Fibroblast of skin of left quadriceps (primary cell): ENCODE results near the gene ZNF19.
A peak's percentile ranks its signal among the peaks of the same experiment; 100 is the strongest.
"Not testable (repeated sequence)": the region's sequence is repeated elsewhere in the genome, so short reads cannot be mapped to it uniquely, and the experiment has no call there.

Experiments
- DNase-seq, 2 experiments: peaks; one replicate each; pipeline ENCODE4 v3.0.0-alpha.2; 2013; ENCODE audit warnings: low read depth in 2 of 2

The ZNF19 gene

DNA sequence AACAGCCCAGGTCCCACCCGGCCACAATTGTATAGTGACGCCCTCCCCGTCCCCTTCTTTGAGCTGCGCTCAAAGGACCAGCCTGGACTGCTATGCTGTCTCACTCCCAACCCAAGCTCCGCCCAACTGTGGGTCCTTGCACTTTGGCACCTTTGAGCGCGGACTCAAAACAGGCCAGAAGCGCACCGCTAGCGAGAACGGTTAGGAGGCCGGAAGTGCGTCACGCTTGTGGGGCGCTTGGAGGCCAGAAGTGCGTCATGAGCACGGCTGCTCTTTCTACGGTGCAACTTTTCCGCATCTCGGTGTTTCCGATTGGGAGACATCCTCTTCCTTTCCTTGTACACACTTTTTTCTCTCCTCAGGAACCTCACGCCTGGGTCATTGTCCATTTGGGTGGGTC, at the start of gene ZNF19:
Gene ZNF19, minus strand, starts transcription at position 203 of the 400 bp plus-strand sequence. CDS start 7,210 bp downstream, outside the sequence.
- DNase-seq: no peak

DNA sequence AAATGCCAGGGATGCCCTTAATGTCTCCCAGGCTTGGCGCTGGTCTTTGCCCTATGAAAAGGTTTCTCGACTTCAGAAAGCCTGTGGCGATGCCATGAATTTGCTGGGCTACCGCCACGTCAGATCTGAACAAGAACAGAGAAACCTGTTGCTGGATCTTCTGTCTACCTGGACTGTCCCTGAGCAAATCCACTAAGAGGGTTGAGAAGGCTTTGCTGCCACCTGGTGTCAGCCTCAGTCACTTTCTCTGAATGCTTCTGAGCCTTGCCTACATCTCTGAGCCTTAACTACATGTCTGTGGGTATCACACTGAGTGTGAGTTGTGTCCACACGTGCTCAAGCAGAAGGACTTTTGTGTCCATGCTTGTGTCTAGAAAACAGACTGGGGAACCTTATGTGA, 48.5 kb upstream of the ZNF19 start:
- DNase-seq: peak in 1 of 2 experiments; percentile 3

DNA sequence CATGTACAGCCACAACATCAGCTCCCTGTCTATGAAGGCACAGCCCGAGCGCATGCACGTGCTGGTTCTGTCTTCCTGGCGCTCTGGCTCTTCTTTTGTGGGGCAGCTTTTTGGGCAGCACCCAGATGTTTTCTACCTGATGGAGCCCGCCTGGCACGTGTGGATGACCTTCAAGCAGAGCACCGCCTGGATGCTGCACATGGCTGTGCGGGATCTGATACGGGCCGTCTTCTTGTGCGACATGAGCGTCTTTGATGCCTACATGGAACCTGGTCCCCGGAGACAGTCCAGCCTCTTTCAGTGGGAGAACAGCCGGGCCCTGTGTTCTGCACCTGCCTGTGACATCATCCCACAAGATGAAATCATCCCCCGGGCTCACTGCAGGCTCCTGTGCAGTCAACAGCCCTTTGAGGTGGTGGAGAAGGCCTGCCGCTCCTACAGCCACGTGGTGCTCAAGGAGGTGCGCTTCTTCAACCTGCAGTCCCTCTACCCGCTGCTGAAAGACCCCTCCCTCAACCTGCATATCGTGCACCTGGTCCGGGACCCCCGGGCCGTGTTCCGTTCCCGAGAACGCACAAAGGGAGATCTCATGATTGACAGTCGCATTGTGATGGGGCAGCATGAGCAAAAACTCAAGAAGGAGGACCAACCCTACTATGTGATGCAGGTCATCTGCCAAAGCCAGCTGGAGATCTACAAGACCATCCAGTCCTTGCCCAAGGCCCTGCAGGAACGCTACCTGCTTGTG, 47.8 kb upstream of the ZNF19 start:
- no peak for DNase-seq

DNA sequence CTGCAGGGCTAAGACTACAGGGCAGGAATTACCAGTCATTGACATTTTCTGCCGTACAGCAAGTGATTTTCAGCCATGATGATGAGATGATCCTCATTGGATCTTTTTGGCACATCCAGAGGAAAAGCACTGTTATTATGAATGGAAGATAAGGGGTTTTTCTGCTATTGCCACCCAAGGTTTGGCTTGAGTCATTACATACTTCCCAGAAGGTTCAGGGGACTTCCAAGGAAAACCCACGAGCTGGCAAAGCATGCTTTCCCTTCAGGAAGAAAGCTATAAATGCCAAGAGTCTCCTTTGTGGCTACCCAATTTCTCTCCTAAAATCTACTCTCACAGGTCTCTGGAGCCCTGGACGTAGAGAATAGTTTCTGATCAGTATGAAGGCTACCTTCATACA, 43.2 kb upstream of the ZNF19 start:
- DNase-seq: no peak

DNA sequence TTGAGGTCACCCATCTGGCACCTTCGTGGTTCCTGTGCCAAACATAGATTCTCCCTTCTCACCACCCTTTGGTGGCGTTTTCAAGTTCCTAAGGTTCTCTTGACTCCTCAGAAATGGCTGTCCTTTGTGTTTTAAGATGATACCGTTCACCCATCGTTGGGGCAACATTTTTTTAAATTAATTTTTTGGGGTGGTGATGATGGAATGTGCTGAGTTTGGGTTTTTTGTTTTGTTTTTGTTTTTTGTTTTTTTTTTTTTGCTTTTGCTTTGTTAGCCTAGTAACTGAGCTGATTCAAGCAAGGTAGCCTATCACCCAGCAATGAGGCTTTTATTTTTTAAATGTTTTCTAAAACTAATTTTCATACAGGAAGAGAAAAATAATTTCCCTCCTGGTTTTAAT, 39.7 kb upstream of the ZNF19 start:
- DNase-seq: no peak

DNA sequence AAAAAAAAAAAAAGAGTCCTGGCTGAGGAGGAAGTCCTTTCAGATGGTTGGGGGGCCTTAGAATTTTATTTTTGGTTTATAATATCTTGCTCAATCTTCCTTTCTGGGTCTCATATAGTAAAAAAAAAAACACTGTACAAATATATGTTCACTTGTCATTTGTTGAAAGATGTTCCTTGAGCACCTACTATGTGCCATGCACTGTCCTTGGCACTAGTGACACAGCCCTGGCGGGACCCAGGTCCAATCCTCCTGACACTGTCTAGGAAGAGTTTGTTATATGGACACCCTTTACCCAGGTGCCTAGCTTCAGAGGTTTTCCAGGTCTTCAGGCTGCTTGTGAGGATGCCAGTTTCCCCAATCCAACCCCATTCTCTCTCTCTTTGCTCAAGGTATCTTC, 39.1 kb upstream of the ZNF19 start:
- no peak for DNase-seq

DNA sequence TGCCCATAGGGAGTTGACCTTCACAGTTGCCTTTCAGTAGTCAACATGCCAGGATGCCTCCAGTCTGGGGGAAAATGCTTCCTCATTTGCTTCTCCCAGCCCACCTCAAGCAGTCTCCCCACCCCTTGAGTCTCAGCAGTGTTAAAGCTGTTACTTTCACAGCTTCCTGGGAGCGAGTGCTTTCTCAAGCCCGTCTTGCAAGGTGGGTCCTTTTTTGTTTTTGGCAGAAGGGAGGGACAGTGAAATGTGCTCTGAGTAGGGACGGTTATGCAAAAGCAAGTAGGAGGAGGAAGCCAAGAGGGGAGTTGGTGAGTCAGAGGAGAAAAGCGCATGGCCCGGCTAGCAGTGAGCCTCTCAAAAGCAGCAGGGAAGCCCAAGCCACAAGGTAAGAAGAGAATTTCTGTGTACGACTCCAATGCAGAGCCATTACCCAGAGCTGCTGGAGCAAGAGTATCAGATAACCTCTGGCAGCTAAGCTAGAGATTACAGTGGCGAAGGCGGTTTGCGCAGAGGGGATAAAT, 37.0 kb upstream of the ZNF19 start, which contains the start of gene CHST4:
Gene CHST4, plus strand, starts transcription at position 316 of the 521 bp plus-strand sequence. CDS start 10,252 bp downstream, outside the sequence.
- DNase-seq: peak; percentile 40

DNA sequence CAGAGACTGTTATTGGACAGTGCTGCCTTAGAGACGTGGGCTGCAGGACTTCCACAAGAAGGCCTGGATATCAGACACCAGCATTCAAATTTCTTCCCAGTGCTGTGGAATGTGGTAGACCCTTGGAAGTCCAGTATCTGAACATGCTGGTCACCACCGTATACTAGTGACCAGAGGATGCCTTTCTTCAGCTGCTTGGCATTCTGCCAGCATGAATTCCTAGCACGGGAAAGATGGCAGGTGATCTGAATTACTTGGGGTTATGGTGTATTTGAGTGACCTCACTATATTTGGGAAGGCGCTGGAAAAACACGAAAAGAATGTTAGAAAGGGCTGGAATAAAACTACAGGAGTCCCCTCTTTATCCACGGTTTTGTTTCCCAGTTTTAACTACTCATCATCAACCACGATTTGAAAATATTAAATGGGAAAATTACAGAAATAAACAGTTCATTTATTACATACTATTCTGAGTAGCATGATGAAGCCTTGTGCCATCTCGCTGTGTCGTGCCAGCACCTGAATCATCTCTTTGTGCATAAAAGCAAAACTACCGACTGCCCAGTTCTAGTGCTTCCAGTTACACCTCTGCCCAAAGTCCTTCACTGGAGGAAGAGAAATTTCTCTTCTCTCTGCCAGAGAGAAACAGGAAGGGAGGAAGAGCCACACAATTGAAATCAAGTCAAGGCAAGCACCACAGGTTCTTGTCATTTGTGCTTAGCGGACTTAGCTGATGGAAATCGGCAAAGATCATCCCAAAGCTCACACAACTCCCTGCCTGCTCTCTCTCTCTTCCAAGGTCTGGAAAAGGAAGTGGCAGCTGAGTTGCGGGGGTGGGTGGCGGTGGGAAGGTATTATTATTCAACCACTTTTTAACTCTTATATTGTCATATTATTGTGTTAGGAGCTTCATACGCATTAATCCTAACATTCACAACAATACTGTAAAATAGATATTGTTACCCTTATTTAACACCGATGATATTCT, 35.7 kb upstream of the ZNF19 start:
- DNase-seq: no peak

DNA sequence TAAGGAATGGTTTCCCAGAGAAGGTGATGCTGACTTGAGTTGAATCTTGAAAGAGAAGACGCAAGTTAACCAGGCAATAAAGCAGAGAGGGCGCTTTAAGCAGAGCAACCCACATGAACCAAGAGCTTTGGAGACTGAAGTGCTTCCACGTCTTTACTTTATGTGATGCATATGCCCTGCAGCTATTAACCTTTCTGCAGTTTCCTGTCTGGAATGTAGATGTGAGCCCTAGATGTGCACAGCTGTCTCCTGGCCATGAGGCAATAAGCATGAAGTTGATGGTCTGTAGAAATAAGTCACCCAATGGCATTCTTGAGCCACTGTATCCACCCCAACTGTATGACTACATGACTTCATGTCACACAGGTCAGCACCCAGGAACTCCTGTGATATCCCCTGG, 31.4 kb upstream of the ZNF19 start:
- DNase-seq: no peak

DNA sequence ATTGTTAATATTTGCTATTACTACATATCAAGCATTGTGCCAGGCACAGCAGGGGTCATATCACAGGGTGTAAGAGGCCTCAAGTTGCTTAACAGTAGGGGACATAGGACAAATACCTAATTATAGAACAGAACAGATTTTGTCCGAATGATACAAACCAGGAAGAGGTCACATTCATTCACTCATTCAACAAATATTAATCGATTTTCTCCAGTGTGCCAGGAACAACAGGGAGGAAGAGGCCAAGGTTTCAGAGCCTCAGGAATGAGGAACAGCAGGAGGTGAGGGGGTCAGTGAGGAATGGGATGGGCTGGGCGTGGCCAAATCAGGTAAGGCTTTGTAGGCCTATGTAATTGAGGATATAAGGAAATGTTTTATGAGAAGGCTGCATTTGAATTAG, 25.9 kb upstream of the ZNF19 start:
- DNase-seq: no peak

DNA sequence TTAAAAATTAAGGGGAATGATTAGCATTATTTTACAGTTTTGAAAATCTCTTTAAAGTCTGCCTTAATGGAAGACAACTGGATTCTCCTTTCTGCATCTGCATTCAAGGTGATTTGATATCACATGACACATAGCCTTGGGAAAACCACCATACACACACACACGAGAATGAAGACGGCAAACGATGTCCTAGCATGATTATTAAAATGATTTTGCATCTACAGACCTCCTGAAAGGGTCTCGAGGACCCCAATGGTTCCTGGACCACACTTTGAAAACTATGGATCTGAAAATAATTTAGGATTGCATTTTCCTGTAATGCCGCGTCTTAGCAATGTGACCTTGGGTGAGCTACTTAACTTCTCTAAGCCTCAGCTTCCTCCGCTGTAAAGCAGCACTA, 25.4 kb upstream of the ZNF19 start:
- no peak for DNase-seq

DNA sequence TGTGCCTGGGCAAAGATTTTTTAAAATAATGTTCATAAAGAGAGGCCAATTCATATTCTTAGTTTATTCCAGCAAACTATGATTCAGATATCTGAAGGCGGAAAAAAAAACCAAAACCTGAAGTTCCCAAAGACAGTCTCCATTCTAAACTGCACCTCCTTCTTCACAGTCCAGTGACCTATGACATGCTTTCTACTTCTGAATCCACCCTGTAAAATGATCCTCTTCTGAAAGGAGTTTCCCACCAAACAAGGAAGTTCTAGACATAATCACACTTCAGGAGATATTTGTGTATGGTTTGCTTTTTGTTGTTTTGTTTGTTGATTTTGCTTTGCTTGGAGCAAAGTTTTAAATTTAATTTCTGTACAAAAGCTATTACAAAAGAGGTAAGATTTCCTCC, 24.2 kb upstream of the ZNF19 start:
- no peak for DNase-seq

DNA sequence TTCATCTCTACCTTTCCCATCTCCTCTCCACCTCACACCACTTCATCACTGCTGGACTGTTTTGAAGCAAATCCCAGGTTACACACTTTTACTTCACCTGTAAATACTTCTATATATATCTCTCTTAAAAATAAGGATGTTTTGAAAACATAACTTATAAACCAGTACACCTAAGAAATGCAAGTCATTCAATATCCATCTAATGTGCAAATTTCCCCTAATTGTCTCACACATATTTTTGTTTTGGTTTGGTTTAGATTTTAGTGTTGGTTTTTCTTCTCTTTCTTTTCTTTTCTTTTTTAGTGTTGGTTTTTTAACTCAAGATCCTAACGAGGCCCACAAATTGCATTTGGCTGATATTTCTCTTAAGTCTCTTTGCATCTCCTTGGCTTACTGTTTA, 17.9 kb upstream of the ZNF19 start:
- DNase-seq: no peak

DNA sequence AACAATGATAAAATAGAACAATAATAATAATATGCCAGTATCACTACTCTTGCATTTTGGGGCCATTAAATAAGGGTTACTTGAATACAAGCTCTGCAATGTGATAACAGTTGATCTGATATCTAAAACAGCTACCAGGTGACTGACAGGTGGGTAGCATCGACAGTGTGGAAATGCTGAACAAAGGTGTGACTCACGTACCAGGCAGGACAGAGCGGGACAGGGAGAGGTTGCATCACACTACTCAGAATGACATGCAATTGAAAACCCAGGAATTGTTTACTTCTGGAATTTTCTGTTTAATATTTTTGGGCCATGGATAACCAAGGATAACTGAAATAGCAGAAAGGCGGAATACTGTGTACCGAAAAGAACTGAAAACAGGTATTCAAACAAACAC, 15.8 kb upstream of the ZNF19 start:
- no peak for DNase-seq

DNA sequence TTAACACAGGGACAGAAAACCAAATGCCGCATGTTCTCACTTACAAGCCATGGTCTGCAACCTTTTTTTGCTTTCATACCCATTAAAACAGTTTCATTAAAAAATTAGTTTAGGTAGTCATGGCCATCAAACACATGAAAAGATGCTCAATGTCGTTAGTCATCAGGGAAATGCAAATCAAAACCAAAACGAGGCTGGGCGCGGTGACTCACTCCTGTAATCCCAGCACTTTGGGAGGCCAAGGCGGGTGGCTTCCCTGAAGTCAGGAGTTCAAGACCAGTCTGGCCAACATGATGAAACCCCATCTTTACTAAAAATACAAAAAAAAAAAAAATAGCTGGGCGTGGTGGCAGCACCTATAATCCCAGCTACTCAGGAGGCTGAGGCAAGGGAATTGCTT, 14.9 kb upstream of the ZNF19 start:
- not testable (repeated sequence) for DNase-seq

DNA sequence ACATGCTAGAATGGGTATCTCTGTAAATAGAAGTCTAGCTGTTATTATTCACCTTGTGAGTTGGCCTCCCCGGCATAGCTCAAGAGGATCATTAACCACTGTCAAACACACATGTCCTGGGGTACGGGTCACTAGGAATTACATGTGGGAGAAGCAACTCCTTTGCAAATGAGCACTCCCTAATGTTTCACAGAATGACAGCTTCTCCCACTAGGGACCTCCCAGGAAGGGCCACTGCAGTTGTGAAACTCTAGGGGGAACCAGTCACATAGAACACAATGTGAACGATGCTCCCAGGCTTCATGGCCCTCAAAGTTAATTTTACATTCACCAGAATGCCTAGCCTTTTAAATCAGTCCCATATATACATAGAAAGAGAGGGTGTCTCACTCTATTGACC, 12.4 kb upstream of the ZNF19 start:
- DNase-seq: no peak

DNA sequence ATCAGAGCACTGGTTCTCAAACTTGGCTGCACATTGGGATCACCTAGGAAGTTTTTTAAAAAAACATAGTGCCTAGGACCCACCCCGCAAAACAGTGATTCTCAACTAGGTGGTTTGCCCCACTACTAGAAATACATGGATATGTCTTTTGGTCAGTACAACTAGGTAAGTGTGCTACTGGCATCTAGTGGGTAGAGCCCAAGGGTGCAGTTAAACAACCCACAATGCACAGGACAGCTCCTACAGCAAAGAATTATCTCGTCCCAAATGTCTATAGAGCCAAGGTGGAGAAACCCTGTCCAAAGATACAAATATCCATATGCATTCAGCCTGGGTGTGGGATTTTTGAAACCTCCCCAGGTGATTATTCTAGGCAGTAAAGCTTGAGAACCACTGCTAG, 11.8 kb upstream of the ZNF19 start:
- no peak for DNase-seq

DNA sequence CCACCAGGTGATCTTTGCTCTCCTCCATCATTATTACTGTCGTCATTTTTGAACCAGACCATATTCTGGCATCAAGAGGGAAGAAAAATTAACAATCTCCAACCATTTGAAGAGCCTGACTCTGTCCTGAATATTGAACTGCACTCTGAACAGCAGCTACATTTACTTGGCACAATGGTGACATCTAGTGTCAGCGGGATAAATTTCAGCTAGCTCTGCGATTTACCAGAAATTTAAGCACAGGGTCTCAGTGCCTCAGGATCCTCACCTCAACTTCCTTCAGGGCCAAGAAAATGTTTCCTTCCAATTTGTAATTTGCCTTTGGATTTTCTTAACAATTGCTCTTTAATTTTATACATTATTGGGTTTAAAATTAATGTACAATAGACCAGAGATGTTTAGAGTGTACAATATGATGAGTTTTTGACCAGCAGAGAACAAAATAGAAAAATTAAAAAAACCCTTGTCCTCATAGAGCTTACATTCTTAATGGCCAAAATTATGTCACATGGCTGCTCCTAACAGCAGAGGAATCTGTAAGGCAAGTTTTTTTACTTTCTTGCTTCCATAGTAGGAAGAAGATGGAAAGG, 10.7 kb upstream of the ZNF19 start:
- peak in 1 of 2 experiments; percentile 29 for DNase-seq

DNA sequence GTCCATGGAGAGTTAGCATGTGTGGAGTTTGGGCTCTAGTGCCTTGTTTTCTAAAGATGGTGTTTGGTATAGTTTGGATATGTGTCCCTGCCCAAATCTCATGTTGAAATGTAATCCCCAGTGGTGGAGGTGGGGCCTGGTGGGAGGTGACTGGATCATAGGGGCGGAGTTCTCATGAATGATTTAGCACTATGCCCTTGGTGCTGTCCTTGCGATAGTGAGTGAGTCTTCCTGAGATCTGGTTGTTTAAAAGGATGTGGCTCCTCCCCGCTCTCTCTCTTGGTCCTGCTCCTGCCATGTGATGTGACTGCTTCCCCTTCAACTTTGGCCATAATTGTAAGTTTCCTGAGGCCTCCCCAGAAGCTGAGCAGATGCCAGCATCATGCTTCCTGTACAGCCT, 8.9 kb upstream of the ZNF19 start:
- no peak for DNase-seq

DNA sequence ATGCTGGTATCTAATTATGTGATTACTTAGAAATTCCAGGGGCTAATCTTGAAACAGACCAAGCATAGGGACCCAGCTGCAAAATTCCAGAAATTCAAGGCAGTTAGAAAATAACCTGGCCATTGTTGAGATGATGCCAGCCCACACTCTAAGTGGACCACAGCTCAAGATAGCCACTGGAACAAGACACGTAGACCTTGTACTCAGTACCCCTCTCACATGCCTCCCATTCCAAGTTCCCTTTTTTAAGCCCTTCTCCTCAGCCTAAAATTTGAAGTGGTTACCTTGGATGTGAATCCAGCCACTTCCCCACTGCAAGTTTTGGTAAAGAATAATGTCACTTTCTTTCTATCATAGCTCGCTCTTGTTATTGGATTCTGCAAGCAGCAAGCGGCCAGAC, 4.1 kb upstream of the ZNF19 start:
- no peak for DNase-seq

DNA sequence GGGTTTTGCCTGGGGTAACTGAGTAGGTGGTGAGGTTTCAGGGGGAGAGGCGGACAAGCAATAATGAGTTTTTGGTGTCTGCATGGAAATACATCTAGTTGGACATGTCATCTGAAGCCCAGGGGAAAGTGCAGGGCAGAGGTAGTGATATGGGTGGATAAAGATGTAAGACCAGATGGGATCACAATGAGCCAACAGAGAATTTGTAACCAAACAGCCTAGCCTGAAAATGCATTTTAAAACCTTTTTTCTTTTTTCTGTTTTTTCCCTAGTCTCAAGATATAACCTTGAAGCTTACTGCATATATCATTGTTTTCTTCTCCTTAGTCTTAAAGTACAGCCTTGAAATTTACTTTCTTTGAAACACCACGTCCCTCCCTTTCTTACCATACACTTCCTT, 3.7 kb upstream of the ZNF19 start:
- DNase-seq: no peak

DNA sequence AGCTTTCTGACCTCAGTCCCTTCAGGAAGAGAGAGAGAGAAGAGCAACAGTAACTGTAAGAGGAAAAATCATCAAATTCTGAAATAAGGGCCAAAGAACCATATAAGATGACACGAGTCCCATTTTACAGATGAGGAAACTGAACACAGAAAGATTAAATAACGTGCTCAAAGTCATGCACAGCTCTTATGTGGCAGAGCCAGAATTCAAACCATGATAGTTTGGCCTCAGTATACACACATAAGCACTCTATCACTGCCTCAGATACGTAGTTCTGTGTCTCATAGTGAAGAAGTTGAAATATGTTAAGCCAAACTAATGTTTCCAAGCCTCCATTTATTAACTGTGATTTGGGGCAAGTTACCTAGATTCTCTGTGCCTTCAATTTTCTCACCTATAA, 1.9 kb upstream of the ZNF19 start:
- DNase-seq: no peak
